Measurements from ENCODE around the gene ZNHIT2.
"Not testable (repeated sequence)": the region's sequence is repeated elsewhere in the genome, so short reads cannot be mapped to it uniquely, and the experiment has no call there.

Gene ZNHIT2

DNA sequence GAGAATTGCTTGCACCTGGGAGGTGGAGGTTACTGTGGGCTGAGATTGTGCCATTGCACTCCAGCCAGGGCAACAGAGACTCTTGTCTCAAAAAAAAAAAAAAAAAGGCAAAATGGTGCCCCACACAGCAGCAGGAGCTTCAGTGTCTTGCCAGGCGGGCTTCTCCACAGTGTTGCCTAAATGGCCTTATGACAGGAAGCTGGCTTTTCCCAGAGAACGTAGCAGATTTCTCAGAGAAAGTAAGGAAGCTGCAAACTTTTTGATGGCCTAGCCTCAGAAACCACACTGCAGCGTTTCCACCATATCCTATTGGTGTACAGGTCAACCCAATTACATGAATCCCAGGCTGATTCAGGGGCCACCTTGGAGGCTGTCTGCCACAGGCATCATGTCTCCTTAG, 39.8 kb upstream of the ZNHIT2 start:
- no peak for TF ChIP-seq CTCF (IDR thresholded peaks at IDR 0.05; ENCODE audit: low read depth, low read length)
- no peak overlapping the region for H3K4me3 ChIP-seq (ENCODE audit: low read depth, low read length)

- TF ChIP-seq CTCF (IDR thresholded peaks at IDR 0.05; ENCODE audit: low read depth, low read length), result no peak
- H3K4me3 ChIP-seq (ENCODE audit: low read depth, low read length), result no peak overlapping the region
These were observed 39.4 kb upstream of the ZNHIT2 start for GRCh38 chr11:65156926-65157325.

DNA sequence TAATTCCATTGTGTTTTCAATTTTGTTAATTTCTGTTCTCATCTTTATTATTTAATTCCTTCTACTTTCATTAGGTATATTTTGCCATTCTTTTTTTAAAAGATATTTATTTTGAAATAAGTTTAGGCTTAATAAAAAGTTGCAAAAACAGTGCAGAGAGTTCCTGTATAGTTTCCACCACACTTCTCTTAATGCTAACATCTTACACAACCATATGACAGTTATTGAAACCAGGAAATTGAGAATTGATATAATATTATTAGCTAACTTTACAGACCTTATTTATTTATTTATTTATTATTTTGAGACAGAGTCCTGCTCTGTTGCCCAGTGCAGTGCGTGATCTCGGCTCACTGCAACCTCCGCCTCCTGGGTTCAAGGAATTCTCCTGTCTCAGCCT, 38.8 kb upstream of the ZNHIT2 start:
- H3K4me3 ChIP-seq (ENCODE audit: low read depth, low read length), result no peak overlapping the region
- TF ChIP-seq CTCF (IDR thresholded peaks at IDR 0.05; ENCODE audit: low read depth, low read length), result no peak

DNA sequence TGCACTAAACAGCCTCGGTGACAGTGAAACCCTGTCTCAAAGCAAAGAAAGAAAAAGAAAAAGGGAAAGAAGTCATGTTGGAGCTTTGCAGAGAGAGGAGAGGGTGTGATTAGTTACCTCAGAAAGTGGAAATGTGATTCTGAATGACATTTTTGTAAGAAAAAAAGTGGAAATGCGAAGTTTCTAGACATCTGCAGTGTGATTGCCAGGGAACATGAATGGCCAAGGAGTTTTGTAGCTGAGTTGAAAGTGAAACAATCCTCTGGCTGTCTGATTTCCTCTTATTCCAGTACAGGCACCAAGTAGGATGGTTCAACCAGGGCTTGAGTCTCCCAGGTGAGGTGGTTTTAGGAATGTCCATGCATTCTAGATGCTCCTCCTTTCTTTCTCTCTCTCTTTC, 34.6 kb upstream of the ZNHIT2 start:
- H3K4me3 ChIP-seq (ENCODE audit: low read depth, low read length), result no peak overlapping the region
- TF ChIP-seq CTCF (IDR thresholded peaks at IDR 0.05; ENCODE audit: low read depth, low read length), result no peak

- TF ChIP-seq CTCF (IDR thresholded peaks at IDR 0.05; ENCODE audit: low read depth, low read length), result no peak
- H3K4me3 ChIP-seq (ENCODE audit: low read depth, low read length), result no peak overlapping the region
These were observed 33.9 kb upstream of the ZNHIT2 start for GRCh38 chr11:65151331-65151899.

DNA sequence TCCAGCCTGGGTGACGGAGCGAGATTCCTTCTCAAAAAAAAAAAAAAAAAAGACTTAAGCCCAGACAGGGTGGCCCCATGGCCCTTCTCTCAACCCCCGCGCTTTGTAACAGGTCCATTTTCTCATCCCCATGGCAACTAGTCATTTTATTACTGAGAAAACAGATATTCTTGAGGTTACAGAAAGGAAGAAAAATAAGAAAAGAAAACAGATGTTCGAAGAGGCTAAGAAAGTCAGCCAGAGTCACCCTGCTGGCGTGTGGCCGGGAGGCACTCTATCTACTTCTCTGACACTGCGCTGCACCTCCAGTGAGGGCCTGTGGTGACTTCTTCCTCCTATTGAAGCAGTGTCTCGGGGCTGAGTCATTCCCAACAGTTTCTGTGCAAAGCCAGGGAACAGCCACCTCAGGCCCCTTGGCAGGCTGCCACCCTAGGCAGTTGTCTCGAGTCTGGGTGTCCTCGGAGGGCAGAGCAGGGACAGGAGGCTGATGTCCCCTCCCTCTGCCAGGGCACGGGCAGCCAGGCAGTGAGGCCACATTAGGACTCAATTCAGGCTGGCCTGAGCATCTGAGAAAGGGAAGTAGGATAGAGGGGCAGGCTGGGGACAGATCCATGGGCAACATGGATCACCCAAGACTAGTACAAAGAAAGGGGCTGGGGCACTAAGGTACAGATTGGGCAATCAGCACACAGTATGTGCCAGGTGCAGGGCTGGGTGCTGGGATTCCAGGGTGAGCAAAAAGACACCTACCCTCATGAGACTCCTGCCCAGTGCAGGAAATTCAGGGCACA, 33.2 kb upstream of the ZNHIT2 start:
- no peak for TF ChIP-seq CTCF (IDR thresholded peaks at IDR 0.05; ENCODE audit: low read depth, low read length)
- H3K4me3 ChIP-seq (ENCODE audit: low read depth, low read length), result no peak overlapping the region

GRCh38 chr11:65150131-65150508, 32.6 kb upstream of the ZNHIT2 start:
- not testable (repeated sequence) for H3K4me3 ChIP-seq (ENCODE audit: low read depth, low read length)

- TF ChIP-seq CTCF (IDR thresholded peaks at IDR 0.05; ENCODE audit: low read depth, low read length), result no peak
- no peak overlapping the region for H3K4me3 ChIP-seq (ENCODE audit: low read depth, low read length)
These were observed 31.2 kb upstream of the ZNHIT2 start for GRCh38 chr11:65148657-65149056.

Measured in WI38 (cell line).